ENCODE results near the gene AMBP. TPM values are rescaled to one million over a fixed set of nuclear protein-coding genes. Genes with fewer than 3 reads are reported as not detected.

AMBP gene
- total and polyA plus RNA-seq, 2 donors (not counting 1 experiment from before 2014, with no cell fraction given), result not detected

GRCh38 chr9:114098936-114099668 lies 21.0 kb upstream of the AMBP start, which contains the start of gene KIF12:
Gene KIF12, minus strand, starts transcription at chr9:114099292. Its CDS starts 16 bp downstream, at chr9:114099276.
- Mint-ChIP-seq H3K27ac (no peak within 1 kb of the TSS), H3K27me3 (peaks cover 41% of the 10 kb centered on the region), H3K4me3 (peak within 1 kb of the TSS; percentile 39), H3K9me3 (ENCODE audit: insufficient read depth) (peaks cover 2% of the 10 kb centered on the region), H3K4me1 (peaks cover 8% of the 10 kb centered on the region)
- no peaks in the 10 kb centered on the region for H4K20me1 ChIP-seq (ENCODE audit: control insufficient read depth, insufficient read depth, low read length, poor library complexity, severe bottlenecking)
- CTCF ChIA-PET, result interaction anchor here (1.8 kb wide), 1 partner anchor 10 kb away, joined by 9 read pairs; no protein-coding TSS in a partner anchor
- H3K4me1 ChIP-seq (ENCODE audit: control insufficient read depth in 2 of 2, insufficient read depth in 2 of 2, low read length in 2 of 2), result peaks cover 5 to 6% of the 10 kb centered on the region in 2 donors
- WGBS (ENCODE audit: insufficient coverage), result 74% methylated on average over 29 of the region's 32 CpGs
- H3K27ac ChIP-seq (ENCODE audit: low read length in 2 of 2), result no peak within 1 kb of the TSS
- DNase-seq (no peak), ATAC-seq (ENCODE audit: low read depth) (no peak)
- no peaks in the 10 kb centered on the region for H3K79me2 ChIP-seq (ENCODE audit: control insufficient read depth, insufficient read depth, low read length)
- H3K27me3 ChIP-seq (replicated peaks in 1 of 4; ENCODE audit: control extremely low read depth in 1 of 4, control insufficient read depth in 3 of 4, insufficient read depth in 4 of 4, low read length in 3 of 4), result peaks cover 0 to 25% (median 5%) of the 10 kb centered on the region in 4 experiments
- H3K36me3 ChIP-seq (replicated peaks in 1 of 2; ENCODE audit: control extremely low read depth in 1 of 2, control insufficient read depth in 1 of 2, extremely low read depth in 1 of 2, insufficient read depth in 2 of 2, low read length in 1 of 2), result no peaks in the 10 kb centered on the region
- peak within 1 kb of the TSS; percentile 35 for H3K9ac ChIP-seq (ENCODE audit: low read length)
- POLR2A ChIA-PET, result no interaction called here
- peak within 1 kb of the TSS; percentile 51 for H2AFZ ChIP-seq (ENCODE audit: insufficient read depth, low read depth, low read length, poor library complexity, severe bottlenecking)
- peaks cover 0 to 14% (median 0%) of the 10 kb centered on the region in 3 donors for H3K9me3 ChIP-seq (ENCODE audit: control extremely low read depth in 1 of 3, control insufficient read depth in 2 of 3, insufficient read depth in 1 of 3, low read length in 2 of 3)
- TF ChIP-seq CTCF (IDR thresholded peaks at IDR 0.05) (no peak), EZH2 (IDR thresholded peaks at IDR 0.05; ENCODE audit: borderline replicate concordance, insufficient read depth, low read depth, low read length, poor library complexity, severe bottlenecking) (no peak)
- H3K4me3 ChIP-seq (ENCODE audit: control extremely low read depth in 1 of 5, extremely low read depth in 1 of 5, insufficient read depth in 1 of 5, low read depth in 2 of 5, low read length in 4 of 5), result peak within 1 kb of the TSS in 3 of 5 experiments; percentile 35 to 46 (median 38)
- H3K4me2 ChIP-seq (replicated peaks; ENCODE audit: low read depth, low read length, poor library complexity, severe bottlenecking), result peak within 1 kb of the TSS; percentile 74
- intact Hi-C loops (cut with micrococcal nuclease), result no loop called here
